LNCaP clone FGC (cell line): ENCODE data around the gene EIF5A2.
"Not testable (repeated sequence)": the region's sequence is repeated elsewhere in the genome, so short reads cannot be mapped to it uniquely, and the experiment has no call there.

ENCODE experiments used
- DNase-seq: peaks from one replicate; pipeline ENCODE4 v3.0.0-alpha.2; 2011; ENCODE audit warnings: low read depth
- H3K4me3 ChIP-seq: 2 replicates; pipeline ENCODE4 v1.5.1; 2011; ENCODE audit warnings: mild to moderate bottlenecking, low read depth, low read length, control low read depth
- TF ChIP-seq, protein P1 (sequence below): IDR thresholded peaks from 2 replicates; pipeline ENCODE4 v1.5.1; 2012; ENCODE audit warnings: mild to moderate bottlenecking; ENCODE audit not compliant: control insufficient read depth, insufficient read depth; ENCODE audit errors: extremely low read depth

Gene EIF5A2

DNA sequence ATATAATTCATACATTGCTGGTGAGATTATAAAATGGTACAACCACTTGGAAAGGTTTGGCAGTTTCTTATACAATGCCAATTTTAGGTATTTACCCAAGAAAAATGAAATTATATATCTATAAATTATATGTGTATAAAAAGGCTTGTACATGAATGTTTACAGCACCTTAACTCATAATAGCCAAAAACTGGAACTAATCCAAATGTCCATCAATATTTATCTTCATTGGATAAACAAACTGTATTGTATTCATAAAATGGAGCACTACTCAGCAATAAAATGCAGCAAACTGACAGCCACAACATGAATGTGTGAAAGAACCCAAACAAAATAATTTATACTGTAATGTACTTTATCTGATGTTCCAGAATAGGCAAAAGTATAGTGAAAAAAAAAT, 33.6 kb upstream of the EIF5A2 start:
- TF ChIP-seq, protein P1, sequence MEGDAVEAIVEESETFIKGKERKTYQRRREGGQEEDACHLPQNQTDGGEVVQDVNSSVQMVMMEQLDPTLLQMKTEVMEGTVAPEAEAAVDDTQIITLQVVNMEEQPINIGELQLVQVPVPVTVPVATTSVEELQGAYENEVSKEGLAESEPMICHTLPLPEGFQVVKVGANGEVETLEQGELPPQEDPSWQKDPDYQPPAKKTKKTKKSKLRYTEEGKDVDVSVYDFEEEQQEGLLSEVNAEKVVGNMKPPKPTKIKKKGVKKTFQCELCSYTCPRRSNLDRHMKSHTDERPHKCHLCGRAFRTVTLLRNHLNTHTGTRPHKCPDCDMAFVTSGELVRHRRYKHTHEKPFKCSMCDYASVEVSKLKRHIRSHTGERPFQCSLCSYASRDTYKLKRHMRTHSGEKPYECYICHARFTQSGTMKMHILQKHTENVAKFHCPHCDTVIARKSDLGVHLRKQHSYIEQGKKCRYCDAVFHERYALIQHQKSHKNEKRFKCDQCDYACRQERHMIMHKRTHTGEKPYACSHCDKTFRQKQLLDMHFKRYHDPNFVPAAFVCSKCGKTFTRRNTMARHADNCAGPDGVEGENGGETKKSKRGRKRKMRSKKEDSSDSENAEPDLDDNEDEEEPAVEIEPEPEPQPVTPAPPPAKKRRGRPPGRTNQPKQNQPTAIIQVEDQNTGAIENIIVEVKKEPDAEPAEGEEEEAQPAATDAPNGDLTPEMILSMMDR, result no peak
- no peak overlapping the region for H3K4me3 ChIP-seq
- peak; percentile 91 for DNase-seq

DNA sequence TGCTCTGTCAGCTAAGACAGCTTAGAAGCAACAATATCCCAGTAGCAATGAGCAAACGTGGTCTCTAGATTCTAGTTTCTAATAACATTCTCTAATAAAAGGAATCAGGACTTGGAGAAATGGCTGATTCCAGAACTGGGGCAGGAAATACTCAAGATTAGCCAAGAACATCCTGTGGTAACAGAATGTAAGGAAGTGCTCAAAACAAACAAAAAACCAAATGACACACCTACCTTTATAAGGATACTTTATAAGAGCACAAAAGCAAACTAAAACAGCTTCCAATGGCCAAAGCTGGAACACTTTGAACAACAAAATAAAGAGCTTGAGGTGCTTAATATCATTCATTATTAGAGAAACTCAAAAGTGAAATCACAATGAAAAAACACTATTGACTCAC, 33.1 kb upstream of the EIF5A2 start:
- peak; percentile 65 for DNase-seq
- TF ChIP-seq, protein P1, result no peak
- H3K4me3 ChIP-seq, result no peak overlapping the region

DNA sequence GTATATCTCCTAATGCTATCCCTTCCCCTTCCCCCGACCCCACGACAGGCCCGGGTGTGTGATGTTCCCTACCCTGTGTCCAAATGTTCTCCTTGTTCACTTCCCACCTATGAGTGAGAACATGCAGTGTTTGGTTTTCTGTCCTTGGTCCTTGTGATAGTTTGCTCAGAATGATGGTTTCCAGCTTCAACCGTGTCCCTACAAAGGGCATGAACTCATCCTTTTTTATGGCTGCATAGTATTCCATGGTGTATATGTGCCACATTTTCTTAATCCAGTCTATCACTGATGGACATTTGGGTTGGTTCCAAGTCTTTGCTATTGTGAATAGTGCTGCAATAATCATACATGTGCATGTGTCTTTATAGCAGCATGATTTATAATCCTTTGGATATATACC, 24.6 kb upstream of the EIF5A2 start:
- H3K4me3 ChIP-seq, DNase-seq: not testable (repeated sequence)

DNA sequence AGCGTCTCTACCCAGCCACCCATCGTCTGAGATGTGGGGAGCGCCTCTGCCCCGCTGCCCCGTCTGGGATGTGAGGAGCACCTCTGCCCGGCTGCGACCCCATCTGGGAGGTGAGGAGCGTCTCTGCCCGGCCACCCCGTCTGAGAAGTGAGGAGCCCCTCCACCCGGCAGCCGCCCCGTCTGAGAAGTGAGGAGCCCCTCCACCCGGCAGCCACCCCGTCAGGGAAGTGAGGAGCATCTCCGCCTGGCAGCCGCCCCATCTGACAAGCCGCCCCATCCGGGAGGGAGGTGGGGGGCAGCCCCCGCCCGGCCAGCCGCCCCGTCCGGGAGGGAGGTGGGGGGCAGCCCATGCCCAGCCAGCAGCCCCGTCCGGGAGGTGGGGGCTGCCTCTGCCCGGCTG, 15.1 kb upstream of the EIF5A2 start:
- DNase-seq, result not testable (repeated sequence)

DNA sequence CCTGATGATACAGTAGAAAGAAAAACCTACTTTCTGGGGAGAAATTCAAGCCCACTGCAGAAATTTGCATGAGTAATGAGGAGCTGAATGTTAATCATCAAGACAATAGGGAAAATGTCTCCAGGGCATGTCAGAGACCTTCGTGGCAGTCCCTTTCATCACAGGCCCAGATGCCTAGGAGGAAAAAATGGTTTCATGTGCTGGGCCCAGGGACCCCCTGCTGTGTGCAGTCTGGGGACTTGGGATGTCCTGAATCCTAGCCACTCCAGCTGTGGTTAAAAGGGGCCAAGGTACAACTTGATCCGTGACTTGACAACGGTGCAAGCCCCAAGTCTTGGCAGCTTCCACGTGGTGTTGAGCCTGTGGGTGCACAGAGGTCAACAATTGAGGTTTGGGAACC, 10.3 kb upstream of the EIF5A2 start:
- TF ChIP-seq, protein P1, result no peak
- no peak overlapping the region for H3K4me3 ChIP-seq
- no peak for DNase-seq

More for the DNA sequence above, 15.1 kb upstream of the EIF5A2 start:
- H3K4me3 ChIP-seq, result not testable (repeated sequence)

DNA sequence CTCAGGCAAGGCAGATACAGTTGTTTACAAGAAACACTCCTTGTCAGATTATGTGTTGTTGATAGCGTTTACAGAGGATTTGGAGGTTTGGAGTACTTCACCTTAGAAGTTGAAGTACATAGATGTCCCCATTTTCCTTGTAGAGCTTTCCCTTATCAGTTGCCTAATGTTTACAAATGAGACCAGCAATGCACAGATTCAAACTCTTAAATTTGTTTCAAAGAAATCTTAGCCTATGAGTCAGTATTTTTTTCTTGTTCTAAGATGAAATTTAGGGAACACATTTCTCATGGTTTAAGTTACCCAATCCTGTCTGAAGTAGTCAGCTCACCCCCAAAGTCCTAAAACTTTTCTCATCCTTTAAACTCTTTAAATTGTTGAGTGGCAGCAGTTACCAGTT, 6.3 kb upstream of the EIF5A2 start:
- TF ChIP-seq, protein P1, result no peak
- DNase-seq, result no peak
- no peak overlapping the region for H3K4me3 ChIP-seq

DNA sequence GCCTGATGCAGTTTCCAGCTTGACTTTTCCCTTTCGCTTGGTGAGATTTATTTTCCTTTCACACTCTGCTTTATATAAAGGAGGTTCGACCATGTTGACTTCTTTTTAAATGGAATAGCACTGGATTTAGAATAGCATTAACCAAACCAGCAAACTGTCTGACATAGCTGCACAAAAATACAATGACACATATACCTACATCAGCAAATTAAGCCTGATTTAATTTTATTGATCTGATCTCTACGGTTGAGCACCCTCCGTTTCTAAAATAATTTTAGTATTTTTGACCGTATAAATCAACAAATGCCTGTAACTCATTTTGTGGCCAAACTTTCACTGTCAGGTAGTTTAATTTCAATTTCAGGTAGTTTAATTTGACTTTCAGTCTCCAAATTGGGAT, 5.8 kb upstream of the EIF5A2 start:
- DNase-seq, result no peak
- TF ChIP-seq, protein P1, result no peak
- H3K4me3 ChIP-seq, result no peak overlapping the region

DNA sequence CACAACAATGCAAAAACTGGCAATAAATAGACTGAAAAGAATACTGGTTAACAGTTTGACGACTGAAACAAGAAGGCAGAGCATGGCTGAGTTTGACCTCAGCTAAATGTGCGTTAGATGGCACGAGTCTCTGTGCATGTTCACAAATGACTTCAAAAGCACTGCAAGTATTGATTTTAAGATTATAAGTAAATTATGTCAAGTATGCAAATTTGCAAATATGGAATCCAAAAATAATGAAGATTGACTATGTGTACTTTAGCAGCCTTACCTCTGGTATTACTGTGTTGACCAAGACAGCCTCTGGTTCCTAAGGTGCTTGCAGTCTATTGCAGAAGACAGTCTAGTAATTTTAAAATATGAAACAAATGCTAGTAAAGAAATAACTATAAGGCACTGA, 2.6 kb upstream of the EIF5A2 start:
- TF ChIP-seq, protein P1, result no peak
- no peak overlapping the region for H3K4me3 ChIP-seq
- DNase-seq, result no peak
